Lung (tissue), 12 donors: ENCODE results near the gene GGNBP2. TPM values are rescaled to one million over a fixed set of nuclear protein-coding genes. Genes with fewer than 3 reads are reported as not detected.

Experiments
- ATAC-seq: fragments of 200-7000 bp; cut with Tn5 transposase; one replicate; pipeline ENCODE4 v1.9.1; 2020; ENCODE audit warnings: moderate number of reproducible peaks; ENCODE audit not compliant: insufficient read depth, low FRiP score
- DNase-seq, 3 donors: peaks; one replicate each; pipeline ENCODE4 v3.0.0-alpha.2; 2013 to 2017
- H3K27ac ChIP-seq, 2 donors: one replicate each; pipeline ENCODE4 v1.5.1; 2013; ENCODE audit warnings: mild to moderate bottlenecking in 2 of 2, moderate library complexity in 2 of 2, control low read depth in 1 of 2, inconsistent platforms in 1 of 2, low read depth in 1 of 2, low read length in 1 of 2
- H3K27me3 ChIP-seq, 3 donors: one replicate each; pipeline ENCODE4 v1.5.1; 2013; ENCODE audit warnings: low read length in 2 of 3; ENCODE audit not compliant: control insufficient read depth in 3 of 3, insufficient read depth in 3 of 3
- H3K36me3 ChIP-seq, 4 donors: one replicate each; pipeline ENCODE4 v1.5.1; 2013; ENCODE audit warnings: low read length in 4 of 4, mild to moderate bottlenecking in 1 of 4, moderate library complexity in 1 of 4; ENCODE audit not compliant: control insufficient read depth in 4 of 4, insufficient read depth in 4 of 4
- H3K4me1 ChIP-seq, 5 donors: one replicate each; pipeline ENCODE4 v1.5.1; 2013; ENCODE audit warnings: low read length in 5 of 5, mild to moderate bottlenecking in 2 of 5, moderate library complexity in 1 of 5; ENCODE audit not compliant: control insufficient read depth in 5 of 5, insufficient read depth in 5 of 5
- H3K4me3 ChIP-seq: one replicate; pipeline ENCODE4 v1.5.1; 2013; ENCODE audit warnings: mild to moderate bottlenecking, control low read depth, moderate library complexity
- H3K9ac ChIP-seq, 2 donors: one replicate each; pipeline ENCODE4 v1.5.1; 2013; ENCODE audit warnings: low read length in 2 of 2, control low read depth in 1 of 2; ENCODE audit not compliant: insufficient read depth in 1 of 2
- H3K9me3 ChIP-seq, 4 donors: one replicate each; pipeline ENCODE4 v1.5.1; 2013; ENCODE audit warnings: low read length in 3 of 4, mild to moderate bottlenecking in 1 of 4, moderate library complexity in 1 of 4; ENCODE audit not compliant: control insufficient read depth in 4 of 4, insufficient read depth in 3 of 4
- CTCF ChIP-seq: IDR thresholded peaks from 2 replicates; pipeline ENCODE4 v1.5.1; 2012; ENCODE audit warnings: mild to moderate bottlenecking; ENCODE audit errors: control extremely low read depth, extremely low read depth
- WGBS, 2 donors: extraction: QIAGEN DNeasy Blood & Tissue Kit; methylation state at CpG; one replicate each; pipeline ENCODE4 v1.1.7; 2013; 5-methylcytosine and 5-hydroxymethylcytosine counted together
- polyA plus RNA-seq, 2 donors: library from polyadenylated mRNA; stranded (reverse); fragments of 200-250 nt; gene quantifications; one replicate each; pipeline ENCODE4 v1.2.1, GENCODE V29; 2013
- total RNA-seq, 2 donors: library from RNA; depleted of rRNA in 1 of 2; stranded (reverse); fragments of >200 nt in 1 of 2; gene quantifications; one replicate each; pipeline ENCODE4 v1.2.1, GENCODE V29; 2014 to 2021
- donor health status: control.
- donor health status: control.
- donor health status: Bipolar disorder and iron deficiency.
- donor health status: healthy.
- donor health status: DM: yes; HTN: yes; CAD: no.

Gene GGNBP2
- total and polyA plus RNA-seq, 4 donors: 40.0 to 86.7 (median 58.5) TPM

DNA sequence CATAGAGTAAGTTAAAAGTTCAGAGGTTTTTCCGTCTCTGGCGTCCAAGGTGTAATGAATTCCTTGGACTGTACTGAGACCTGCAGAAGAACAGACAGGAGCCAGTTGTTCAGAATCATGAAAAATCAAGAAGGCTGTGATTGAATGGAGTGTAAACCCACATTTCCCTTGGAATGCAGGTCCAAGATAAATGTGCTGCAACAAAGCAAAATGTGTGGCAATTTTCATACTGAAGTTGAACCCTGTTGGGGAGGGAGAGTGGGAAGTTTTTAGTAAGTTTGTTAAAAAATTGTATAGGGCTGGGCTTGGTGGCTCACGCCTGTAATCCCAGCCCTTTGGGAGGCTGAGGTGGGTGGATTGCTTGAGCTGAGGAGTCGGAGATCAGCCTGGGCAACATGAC lies 21.4 kb downstream of the GGNBP2 start:
- no peaks in the 10 kb centered on the region for H3K4me1 ChIP-seq

DNA sequence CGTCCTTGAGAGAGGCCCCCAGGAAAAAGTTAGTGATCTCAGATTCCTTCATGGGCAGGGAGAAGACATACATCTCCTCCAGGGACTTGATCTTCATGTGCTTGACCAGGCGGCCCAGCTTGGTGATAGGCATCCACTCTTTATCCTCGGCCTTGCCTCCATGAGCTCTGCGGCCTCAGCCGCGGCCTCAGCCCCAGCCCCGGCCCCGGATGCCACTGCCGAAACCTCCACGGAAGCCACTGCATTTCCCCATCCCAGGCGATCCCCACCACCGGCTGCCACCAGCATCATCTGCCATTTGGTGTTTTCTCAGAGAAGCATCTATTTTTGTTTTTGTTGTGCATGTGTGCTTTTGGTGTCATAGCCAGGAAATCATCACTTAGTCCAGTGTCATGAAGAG lies 30.3 kb downstream of the GGNBP2 start:
- no peak for DNase-seq
- peaks cover 18 to 41% (median 33%) of the 10 kb centered on the region in 4 donors for H3K36me3 ChIP-seq

More for the DNA sequence above, 21.4 kb downstream of the GGNBP2 start:
- H3K36me3 ChIP-seq: peaks cover 20 to 50% (median 28%) of the 10 kb centered on the region in 4 donors
- H3K4me3 ChIP-seq: no peak overlapping the region
- no peaks in the 10 kb centered on the region for H3K9me3 ChIP-seq
- DNase-seq: no peak
- no peak for TF ChIP-seq CTCF
- H3K9ac ChIP-seq: no peak overlapping the region
- 97 to 99% methylated on average over 4 of the region's 4 CpGs for WGBS, 2 donors
- no peak overlapping the region for H3K27ac ChIP-seq
- no peaks in the 10 kb centered on the region for H3K27me3 ChIP-seq
- ATAC-seq: no peak

GRCh38 chr17:36576793-36577192 lies 32.1 kb downstream of the GGNBP2 start:
- no peak for ATAC-seq
- no peaks in the 10 kb centered on the region for H3K27me3 ChIP-seq
- H3K9ac ChIP-seq: no peak overlapping the region
- 93 to 95% methylated on average over 2 of the region's 2 CpGs for WGBS, 2 donors
- no peaks in the 10 kb centered on the region for H3K9me3 ChIP-seq
- peaks cover 0 to 4% (median 0%) of the 10 kb centered on the region in 5 donors for H3K4me1 ChIP-seq
- no peak for TF ChIP-seq CTCF
- H3K4me3 ChIP-seq: no peak overlapping the region
- no peak for DNase-seq
- H3K36me3 ChIP-seq: peaks cover 22 to 41% (median 31%) of the 10 kb centered on the region in 4 donors
- no peak overlapping the region for H3K27ac ChIP-seq

More for the DNA sequence above, 30.3 kb downstream of the GGNBP2 start:
- whole genome bisulfite sequencing, 2 donors: 95% methylated on average over 12 of the region's 12 CpGs
- TF ChIP-seq CTCF: no peak
- Histone ChIP-seq H3K9me3 (no peaks in the 10 kb centered on the region), H3K4me3 (no peak overlapping the region), H3K27me3 (no peaks in the 10 kb centered on the region), H3K4me1 (peaks cover 0 to 4% (median 0%) of the 10 kb centered on the region in 5 donors), H3K27ac (no peak overlapping the region), H3K9ac (no peak overlapping the region)
- no peak for ATAC-seq

- Histone ChIP-seq H3K9ac (no peak overlapping the region), H3K4me3 (no peak overlapping the region), H3K27ac (no peak overlapping the region), H3K4me1 (peaks cover 0 to 4% (median 0%) of the 10 kb centered on the region in 5 donors), H3K36me3 (peaks cover 21 to 38% (median 27%) of the 10 kb centered on the region in 4 donors), H3K27me3 (no peaks in the 10 kb centered on the region), H3K9me3 (no peaks in the 10 kb centered on the region)
- 96 to 97% methylated on average over 2 of the region's 2 CpGs for WGBS, 2 donors
- no peak for TF ChIP-seq CTCF
- ATAC-seq (no peak), DNase-seq (no peak)
Observed at GRCh38 chr17:36578671-36579070, 34.0 kb downstream of the GGNBP2 start.
